CD4-positive, alpha-beta T cell (primary cell): Measurements from ENCODE around the gene YWHAG. TPM values are rescaled to one million over a fixed set of nuclear protein-coding genes. Genes with fewer than 3 reads are reported as not detected.
A peak's percentile ranks its signal among the peaks of the same experiment; 100 is the strongest.
"Not testable (repeated sequence)": the region's sequence is repeated elsewhere in the genome, so short reads cannot be mapped to it uniquely, and the experiment has no call there.

Experiments
- ATAC-seq: fragments of 200-7000 bp; cut with Tn5 transposase; one replicate; pipeline ENCODE4 v1.10.0; 2022; ENCODE audit warnings: mild to moderate bottlenecking; ENCODE audit not compliant: poor library complexity
- CTCF ChIA-PET: fragments of 350-600 bp; sonication (Branson Sonifier 250); formaldehyde crosslinking; loops from one replicate; lab custom pipeline; 2021; ENCODE audit warnings: antibody characterized with exemption, inconsistent platforms; lab: Charles Lee
- POLR2A ChIA-PET: fragments of 350-600 bp; sonication (Branson Sonifier 250); formaldehyde crosslinking; loops from one replicate; lab custom pipeline; 2021; ENCODE audit warnings: antibody characterized with exemption, inconsistent platforms; lab: Charles Lee
- DNase-seq, 14 experiments: peaks; one replicate each; pipeline ENCODE4 v3.0.0-alpha.2; 2013 to 2020; ENCODE audit warnings: mixed read lengths in 2 of 14
- H3K27ac ChIP-seq, 2 donors: one replicate each; pipeline versions ENCODE4 v1.5.1 to v1.7.0; 2013; ENCODE audit warnings: low read length in 2 of 2, low read depth in 1 of 2, mild to moderate bottlenecking in 1 of 2
- H3K27me3 ChIP-seq, 2 experiments: 1 replicate in 1 of 2; 2 replicates in 1 of 2; pipeline versions ENCODE4 v1.6.1 to v1.7.0; 2013; ENCODE audit warnings: low read length in 2 of 2, control low read depth in 1 of 2, mild to moderate bottlenecking in 1 of 2, moderate library complexity in 1 of 2; ENCODE audit not compliant: insufficient read depth in 2 of 2, control insufficient read depth in 1 of 2
- H3K36me3 ChIP-seq: one replicate; pipeline ENCODE4 v1.6.1; 2013; ENCODE audit warnings: low read length, control low read depth; ENCODE audit not compliant: insufficient read depth
- H3K4me1 ChIP-seq: one replicate; pipeline ENCODE4 v1.6.1; 2013; ENCODE audit warnings: low read length, control low read depth; ENCODE audit not compliant: insufficient read depth
- H3K4me3 ChIP-seq: one replicate; pipeline ENCODE4 v1.5.1; 2013; ENCODE audit warnings: mild to moderate bottlenecking, low read length, moderate library complexity
- H3K9me3 ChIP-seq, 2 experiments: 1 replicate in 1 of 2; 2 replicates in 1 of 2; pipeline versions ENCODE4 v1.6.1 to v1.7.0; 2013; ENCODE audit warnings: low read length in 2 of 2, mild to moderate bottlenecking in 2 of 2, control low read depth in 1 of 2, moderate library complexity in 1 of 2; ENCODE audit not compliant: control insufficient read depth in 1 of 2, insufficient read depth in 1 of 2
- H3K27ac Mint-ChIP-seq: one replicate; pipeline ENCODE4 v1.8.0; 2020; ENCODE audit warnings: mixed read lengths
- H3K27me3 Mint-ChIP-seq: one replicate; pipeline ENCODE4 v1.8.0; 2021; ENCODE audit warnings: mixed read lengths
- H3K36me3 Mint-ChIP-seq: one replicate; pipeline ENCODE4 v1.8.0; 2021; ENCODE audit warnings: low read depth, mixed read lengths
- H3K4me1 Mint-ChIP-seq: one replicate; pipeline ENCODE4 v1.8.0; 2021; ENCODE audit warnings: low read depth, mixed read lengths
- H3K4me3 Mint-ChIP-seq: one replicate; pipeline ENCODE4 v1.8.0; 2020; ENCODE audit warnings: mild to moderate bottlenecking, mixed read lengths
- H3K9me3 Mint-ChIP-seq: one replicate; pipeline ENCODE4 v1.8.0; 2020; ENCODE audit warnings: mixed read lengths
- intact Hi-C, 2 experiments: fragments of 100-400 bp; cut with DNase I in 1 of 2; cut with micrococcal nuclease in 1 of 2; formaldehyde crosslinking; loops; one replicate each; pipeline versions ENCODE4 v1.15.1 to v1.9.0; 2023 to 2025; cut with DNase I, micrococcal nuclease
- total RNA-seq, 174 experiments: library from RNA in 2 of 174; stranded (reverse) in 2 of 174; gene quantifications; one replicate each; pipeline ENCODE4 v1.2.3 and lab custom pipeline; 2021 to 2026
- TF ChIP-seq, protein P1 (sequence below): fragments of 200-600 bp; IDR thresholded peaks from one replicate; pipeline ENCODE4 v1.8.0; 2022; ENCODE audit warnings: antibody characterized with exemption, mild to moderate bottlenecking

Gene YWHAG
- total RNA-seq, 2 experiments from 2014 or later: 23.4 to 24.3 TPM

DNA sequence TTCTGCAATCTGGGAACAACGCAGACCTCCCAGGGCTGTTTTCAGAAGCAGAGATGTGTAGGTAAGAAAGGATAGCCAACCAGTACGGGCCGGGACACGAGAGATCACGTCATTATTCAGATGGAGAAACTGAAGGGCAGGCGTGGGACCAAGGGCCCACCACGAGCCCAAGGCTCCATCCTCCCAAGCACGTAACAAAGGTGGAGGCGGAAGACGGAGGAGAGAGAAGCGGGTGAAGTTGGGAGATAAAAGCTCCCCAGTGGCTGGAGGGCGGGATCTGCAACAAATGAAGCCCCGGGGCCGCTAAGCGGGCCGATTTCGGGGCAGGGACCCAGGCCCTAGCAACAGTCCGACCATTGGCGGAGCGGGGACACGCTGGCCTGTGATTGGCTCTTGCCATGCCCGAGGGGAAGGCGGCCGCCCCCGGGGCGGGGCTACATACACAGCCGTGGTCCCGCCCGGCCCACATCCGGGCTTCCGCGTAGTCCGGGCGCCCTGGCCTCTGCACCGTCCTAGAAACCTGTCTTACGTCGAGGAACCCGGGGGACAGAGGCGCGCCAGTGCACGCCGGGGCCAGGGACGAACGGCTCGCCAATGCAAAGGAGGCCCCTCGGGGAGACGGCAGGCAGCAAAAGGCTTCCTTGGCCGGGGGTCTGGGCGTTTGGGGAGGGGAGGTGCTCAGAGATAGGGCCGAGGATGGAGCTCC, 40.9 kb downstream of the YWHAG start:
- Mint-ChIP-seq H3K27me3 (no peaks in the 10 kb centered on the region), H3K27ac (peak overlapping the region; percentile 83), H3K9me3 (no peaks in the 10 kb centered on the region), H3K36me3 (peaks cover 8% of the 10 kb centered on the region), H3K4me3 (peak overlapping the region; percentile 96), H3K4me1 (peaks cover 29% of the 10 kb centered on the region)
- ATAC-seq (peak; percentile 90), DNase-seq (peak; percentile 87 to 98 (median 95))
- TF ChIP-seq, protein P1, sequence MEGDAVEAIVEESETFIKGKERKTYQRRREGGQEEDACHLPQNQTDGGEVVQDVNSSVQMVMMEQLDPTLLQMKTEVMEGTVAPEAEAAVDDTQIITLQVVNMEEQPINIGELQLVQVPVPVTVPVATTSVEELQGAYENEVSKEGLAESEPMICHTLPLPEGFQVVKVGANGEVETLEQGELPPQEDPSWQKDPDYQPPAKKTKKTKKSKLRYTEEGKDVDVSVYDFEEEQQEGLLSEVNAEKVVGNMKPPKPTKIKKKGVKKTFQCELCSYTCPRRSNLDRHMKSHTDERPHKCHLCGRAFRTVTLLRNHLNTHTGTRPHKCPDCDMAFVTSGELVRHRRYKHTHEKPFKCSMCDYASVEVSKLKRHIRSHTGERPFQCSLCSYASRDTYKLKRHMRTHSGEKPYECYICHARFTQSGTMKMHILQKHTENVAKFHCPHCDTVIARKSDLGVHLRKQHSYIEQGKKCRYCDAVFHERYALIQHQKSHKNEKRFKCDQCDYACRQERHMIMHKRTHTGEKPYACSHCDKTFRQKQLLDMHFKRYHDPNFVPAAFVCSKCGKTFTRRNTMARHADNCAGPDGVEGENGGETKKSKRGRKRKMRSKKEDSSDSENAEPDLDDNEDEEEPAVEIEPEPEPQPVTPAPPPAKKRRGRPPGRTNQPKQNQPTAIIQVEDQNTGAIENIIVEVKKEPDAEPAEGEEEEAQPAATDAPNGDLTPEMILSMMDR: no peak
- ChIA-PET CTCF (interaction anchor here (1.0 to 2.3 kb wide), 4 partner anchors 27 to 139 kb away, joined by 3 to 14 read pairs (median 4); partner anchors contain the start of gene YWHAG), POLR2A (interaction anchor here (0.6 to 3.7 kb wide), 20 partner anchors 9 to 1661 kb away, joined by 3 to 64 read pairs (median 5); partner anchors contain the start of genes GTF2I, HSPB1 and YWHAG)
- H3K4me3 ChIP-seq: peak overlapping the region; percentile 78
- intact Hi-C loops: loop anchor here (1.0 to 10.0 kb wide), 4 partner anchors 27 to 443 kb away; partner anchors contain the start of gene RHBDD2 (in 1 of the 2)
- H3K9me3 ChIP-seq: no peaks in the 10 kb centered on the region
- peaks cover 31% of the 10 kb centered on the region for H3K4me1 ChIP-seq
- H3K27ac ChIP-seq: peak overlapping the region; percentile 79 to 91
- peaks cover 3% of the 10 kb centered on the region for H3K36me3 ChIP-seq
- H3K27me3 ChIP-seq: no peaks in the 10 kb centered on the region

DNA sequence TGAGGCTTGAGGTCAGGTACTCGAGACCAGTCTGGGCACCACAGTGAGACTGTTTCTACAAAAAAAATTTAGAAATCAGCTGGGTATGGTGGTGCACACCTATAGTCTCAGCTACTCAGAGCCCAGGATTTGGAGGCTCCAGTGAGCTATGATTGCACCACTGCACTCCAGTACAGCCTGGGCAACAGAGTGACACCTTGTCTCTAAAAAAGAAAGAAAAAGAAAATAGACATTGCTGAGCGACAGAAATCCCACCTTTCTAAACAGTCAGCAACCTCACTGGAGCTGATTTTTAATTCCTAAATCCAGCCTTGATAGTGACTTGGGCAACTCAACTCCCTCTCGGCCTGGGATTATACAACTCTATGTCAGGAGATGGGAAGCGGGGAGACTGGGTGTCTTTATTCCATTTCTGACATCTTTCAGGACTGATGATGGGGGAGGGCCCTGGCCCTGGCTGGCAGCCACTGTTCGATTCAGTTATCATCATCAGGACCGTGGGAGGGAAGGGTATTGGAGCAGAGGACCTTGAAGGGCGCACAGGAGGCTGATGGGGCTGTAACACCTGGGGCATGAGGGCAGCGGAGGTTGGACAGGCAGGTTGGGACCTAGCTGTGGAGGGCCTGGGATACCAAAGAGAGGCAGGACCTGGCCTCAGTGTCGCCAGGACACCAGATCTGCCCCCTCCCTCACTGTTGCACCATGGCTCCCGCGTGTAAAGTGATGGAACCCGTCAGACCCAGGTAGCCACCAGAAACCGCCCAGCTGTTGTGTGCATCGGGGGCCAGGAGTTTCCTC, 41.6 kb downstream of the YWHAG start:
- H3K4me3 Mint-ChIP-seq: peak overlapping the region; percentile 96
- Histone ChIP-seq H3K9me3 (no peaks in the 10 kb centered on the region), H3K36me3 (peaks cover 3% of the 10 kb centered on the region), H3K4me1 (peaks cover 31% of the 10 kb centered on the region), H3K4me3 (peak overlapping the region; percentile 78), H3K27me3 (no peaks in the 10 kb centered on the region), H3K27ac (peak overlapping the region; percentile 72 to 91)
- TF ChIP-seq, protein P1: no peak
- peaks cover 8% of the 10 kb centered on the region for H3K36me3 Mint-ChIP-seq
- intact Hi-C loops: loop anchor here (5.0 to 10.0 kb wide), 2 partner anchors 35 to 442 kb away; partner anchors contain the start of gene RHBDD2 (in 1 of the 2)
- H3K4me1 Mint-ChIP-seq: peaks cover 29% of the 10 kb centered on the region
- peak overlapping the region; percentile 83 for H3K27ac Mint-ChIP-seq
- no peaks in the 10 kb centered on the region for H3K9me3 Mint-ChIP-seq
- no peaks in the 10 kb centered on the region for H3K27me3 Mint-ChIP-seq
- ChIA-PET CTCF (interaction anchor here (1.0 to 2.3 kb wide), 3 partner anchors 26 to 139 kb away, joined by 3 to 14 read pairs (median 5); partner anchors contain the start of gene YWHAG), POLR2A (interaction anchor here (0.6 to 3.7 kb wide), 11 partner anchors 10 to 1660 kb away, joined by 3 to 64 read pairs (median 9); partner anchors contain the start of genes GTF2I, HSPB1 and YWHAG)
- ATAC-seq (no peak), DNase-seq (no peak)

DNA sequence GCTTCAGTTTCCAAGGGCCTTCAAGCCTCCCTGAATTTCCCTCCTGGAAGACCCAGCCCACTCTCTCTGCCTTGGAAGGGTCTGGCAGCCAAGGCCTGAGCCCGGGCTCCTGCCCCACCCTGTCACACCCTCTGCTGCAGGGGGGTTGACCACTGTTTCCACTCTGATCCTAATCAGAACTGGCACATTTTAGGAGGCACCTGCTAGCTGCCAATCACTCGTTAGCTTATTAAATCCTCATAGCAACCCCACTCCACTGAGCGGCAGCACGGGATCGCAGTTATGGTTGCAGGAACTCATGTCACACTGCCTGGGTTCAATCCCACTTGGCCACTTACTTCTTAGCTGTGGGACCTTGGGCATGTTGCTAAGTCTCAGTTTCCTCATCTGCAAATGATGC, 43.4 kb downstream of the YWHAG start:
- H3K36me3 ChIP-seq: no peaks in the 10 kb centered on the region
- H3K27me3 Mint-ChIP-seq: no peaks in the 10 kb centered on the region
- H3K4me1 Mint-ChIP-seq: peaks cover 29% of the 10 kb centered on the region
- TF ChIP-seq, protein P1: no peak
- ChIA-PET POLR2A (no interaction called here), CTCF (interaction anchor here (0.8 to 2.7 kb wide), 2 partner anchors 24 to 125 kb away, joined by 3 to 44 read pairs; no protein-coding TSS in a partner anchor)
- intact Hi-C loops: loop anchor here (5.0 to 10.0 kb wide), 2 partner anchors 33 to 441 kb away; partner anchors contain the start of gene RHBDD2 (in 1 of the 2)
- H3K36me3 Mint-ChIP-seq: peaks cover 8% of the 10 kb centered on the region
- H3K9me3 ChIP-seq: no peaks in the 10 kb centered on the region
- peaks cover 31% of the 10 kb centered on the region for H3K4me1 ChIP-seq
- no peaks in the 10 kb centered on the region for H3K27me3 ChIP-seq
- ATAC-seq (no peak), DNase-seq (no peak)
- no peaks in the 10 kb centered on the region for H3K9me3 Mint-ChIP-seq
- no peak overlapping the region for H3K27ac ChIP-seq
- H3K4me3 ChIP-seq: no peak overlapping the region
- no peak overlapping the region for H3K27ac Mint-ChIP-seq
- no peak overlapping the region for H3K4me3 Mint-ChIP-seq

DNA sequence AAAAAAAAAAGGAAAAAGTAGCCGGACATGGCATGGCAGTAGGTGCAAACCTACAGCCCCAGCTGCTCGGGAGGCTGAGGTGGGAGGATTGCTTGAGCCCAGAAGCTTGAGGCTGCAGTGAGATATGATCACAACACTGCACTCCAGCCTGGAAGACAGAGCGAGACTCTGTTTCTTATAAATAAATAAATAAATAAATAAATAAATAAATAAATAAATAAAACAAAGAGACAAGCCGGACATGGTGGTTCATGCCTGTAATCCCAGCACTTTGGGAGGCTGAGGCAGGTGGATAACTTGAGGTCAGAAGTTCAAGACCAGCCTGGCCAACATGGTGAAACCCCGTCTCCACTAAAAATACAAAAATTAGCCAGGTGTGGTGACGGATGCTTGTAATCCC, 44.1 kb downstream of the YWHAG start:
- H3K36me3 Mint-ChIP-seq, H3K27me3 Mint-ChIP-seq, H3K4me3 ChIP-seq, H3K27ac ChIP-seq, ATAC-seq, H3K36me3 ChIP-seq, H3K27me3 ChIP-seq, DNase-seq, H3K9me3 ChIP-seq, H3K9me3 Mint-ChIP-seq, H3K27ac Mint-ChIP-seq: not testable (repeated sequence)
- ChIA-PET POLR2A (interaction anchor here (1.0 to 1.6 kb wide), 6 partner anchors 9 to 148 kb away, joined by 3 to 10 read pairs (median 5); partner anchors contain the start of gene YWHAG), CTCF (interaction anchor here (0.7 to 3.9 kb wide), 19 partner anchors 9 to 210 kb away, joined by 3 to 44 read pairs (median 5); partner anchors contain the start of genes HSPB1 and YWHAG)
- Mint-ChIP-seq H3K4me1 (peaks cover 29% of the 10 kb centered on the region), H3K4me3 (peak overlapping the region; percentile 26)
- intact Hi-C loops: loop anchor here (1.0 to 10.0 kb wide), 4 partner anchors 23 to 440 kb away; partner anchors contain the start of gene RHBDD2 (in 1 of the 2)
- H3K4me1 ChIP-seq: peaks cover 26% of the 10 kb centered on the region
